CD4-positive, alpha-beta T cell treated with Interleukin-17A for 4 hours (primary cell): ENCODE measurements around the gene DUSP7.

Experiments used
- DNase-seq: peaks from one replicate; pipeline ENCODE4 v3.0.0-alpha.2; 2020; ENCODE audit warnings: mixed read lengths

The DUSP7 gene

DNA sequence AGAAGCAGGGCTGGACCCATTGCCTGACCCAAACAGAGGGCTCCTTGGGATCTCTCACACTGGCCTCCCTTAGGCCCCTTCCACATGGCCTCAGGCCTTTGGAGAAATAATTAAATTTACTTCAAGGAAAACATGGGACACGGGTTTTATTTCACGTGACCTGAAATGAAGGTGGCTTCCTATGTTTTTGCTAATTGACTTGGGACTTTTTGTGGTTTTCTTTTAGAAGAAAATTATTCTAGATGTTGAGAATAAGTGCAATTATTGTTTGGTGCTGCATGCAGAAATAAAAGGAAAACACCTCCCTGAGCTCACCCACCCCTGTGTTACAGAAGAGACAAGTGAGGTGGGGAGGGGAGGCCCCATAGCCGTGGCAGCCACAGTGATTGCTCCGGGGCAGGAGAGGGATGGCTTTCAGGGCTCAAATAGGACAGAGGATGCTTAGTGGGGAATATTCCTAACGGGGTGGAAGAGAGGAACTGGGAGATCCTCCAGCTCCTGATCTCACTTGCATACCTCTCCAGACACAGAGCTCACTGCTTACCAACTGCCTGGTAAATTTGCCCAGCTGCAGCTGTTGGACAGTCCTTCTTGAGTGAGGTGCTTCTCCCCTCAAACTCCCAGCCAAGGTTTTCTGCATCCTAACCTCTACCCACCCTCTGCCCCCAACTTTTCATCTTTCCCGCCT is 31.5 kb downstream of the DUSP7 start:
- no peak for DNase-seq

GRCh38 chr3:52023860-52024764 is 32.3 kb downstream of the DUSP7 start:
- no peak for DNase-seq

DNA sequence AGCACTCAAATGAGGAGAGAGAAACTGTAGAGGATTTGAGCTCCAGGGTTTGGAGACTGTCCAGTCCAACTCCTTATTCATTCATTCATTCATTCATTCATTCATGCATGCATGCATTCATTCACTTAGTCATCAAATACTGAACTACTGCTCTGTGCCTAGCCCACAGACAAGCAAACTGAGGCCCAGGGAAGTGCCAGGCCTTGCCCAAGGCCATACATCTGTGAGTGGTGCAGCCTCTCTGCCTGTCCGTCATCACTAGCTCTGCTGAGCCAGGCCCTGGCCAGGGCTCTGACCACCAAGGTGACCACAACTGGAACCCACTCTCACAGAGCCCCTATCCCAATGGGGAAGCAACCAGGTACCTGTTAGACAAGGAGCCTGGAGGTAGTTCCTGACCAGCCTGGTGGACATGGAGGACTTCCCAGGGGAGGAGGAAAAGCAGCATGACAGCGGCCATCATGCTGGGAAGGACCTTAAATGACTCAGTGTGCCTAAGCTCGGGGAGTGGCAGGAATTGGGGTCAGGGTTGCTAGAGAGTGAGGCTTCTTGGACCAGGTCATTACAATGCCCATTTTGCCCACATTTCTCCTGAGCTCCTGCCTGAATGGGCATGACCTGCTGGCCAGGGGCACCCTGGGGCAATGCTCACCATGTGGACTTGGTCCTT is 33.1 kb downstream of the DUSP7 start:
- DNase-seq = no peak

GRCh38 chr3:52022323-52023100 is 33.9 kb downstream of the DUSP7 start:
- no peak for DNase-seq

DNA sequence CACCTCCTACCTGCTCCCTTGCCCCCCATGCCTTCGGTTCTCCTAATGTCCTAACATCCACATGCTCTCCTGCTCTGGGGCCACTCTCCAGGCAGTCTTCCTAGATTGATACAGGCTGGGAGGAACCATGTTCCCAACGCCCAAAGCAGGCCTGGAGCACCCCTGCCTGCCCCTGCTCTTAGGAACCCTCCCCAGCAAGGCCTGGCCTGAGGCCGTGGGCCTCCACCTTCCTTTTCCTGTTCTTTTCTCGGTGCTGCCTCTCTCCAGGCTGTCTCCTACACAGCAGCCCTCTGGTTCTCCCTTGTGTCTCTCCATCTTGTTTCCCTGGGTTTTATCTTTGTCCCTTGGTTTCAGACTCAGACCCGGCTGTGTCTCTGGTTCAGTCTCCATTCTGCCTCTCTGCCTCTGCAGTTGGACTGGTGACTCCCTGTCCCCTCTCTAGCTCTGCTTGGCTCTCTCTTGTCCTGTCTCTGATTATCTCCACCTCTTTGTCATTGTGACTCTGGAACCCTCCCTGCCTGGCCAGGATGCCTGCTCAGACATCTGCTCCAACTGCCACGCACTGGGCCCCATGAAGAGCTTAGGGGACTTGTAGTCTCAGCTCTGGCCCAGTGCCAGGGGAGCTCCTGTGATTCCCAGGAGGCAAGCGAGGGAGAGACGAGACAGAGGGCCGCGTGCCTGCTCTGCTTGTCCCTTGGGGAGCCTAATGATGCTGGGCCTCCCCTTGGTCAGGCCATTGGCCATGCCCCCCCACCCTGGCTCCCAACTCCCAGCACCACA is 34.7 kb downstream of the DUSP7 start:
- no peak for DNase-seq

DNA sequence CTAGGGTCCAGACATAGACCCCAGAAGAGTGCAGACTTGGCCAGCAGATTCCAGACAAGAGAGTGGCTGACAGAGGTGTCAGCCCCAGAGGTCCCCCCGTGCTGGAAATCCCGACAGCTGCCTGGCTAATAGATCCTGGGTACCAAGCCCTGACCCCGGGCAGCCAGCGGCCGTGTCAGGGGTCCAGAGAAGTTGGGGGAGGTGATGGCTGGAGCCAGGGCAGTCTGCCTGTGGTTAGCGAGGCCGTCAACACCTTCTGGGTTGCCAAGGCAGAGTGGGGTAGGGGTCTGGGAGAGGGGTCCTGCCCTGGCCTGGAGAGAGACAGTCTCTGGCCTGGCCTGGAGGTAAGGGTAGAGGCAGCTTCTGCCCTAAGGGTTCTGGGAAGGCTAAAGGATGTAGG is 35.6 kb downstream of the DUSP7 start:
- no peak for DNase-seq

- no peak for DNase-seq
Measured at GRCh38 chr3:52019352-52020080, 36.9 kb downstream of the DUSP7 start.

- DNase-seq = no peak
Measured at GRCh38 chr3:52018319-52019000, 37.9 kb downstream of the DUSP7 start.

DNA sequence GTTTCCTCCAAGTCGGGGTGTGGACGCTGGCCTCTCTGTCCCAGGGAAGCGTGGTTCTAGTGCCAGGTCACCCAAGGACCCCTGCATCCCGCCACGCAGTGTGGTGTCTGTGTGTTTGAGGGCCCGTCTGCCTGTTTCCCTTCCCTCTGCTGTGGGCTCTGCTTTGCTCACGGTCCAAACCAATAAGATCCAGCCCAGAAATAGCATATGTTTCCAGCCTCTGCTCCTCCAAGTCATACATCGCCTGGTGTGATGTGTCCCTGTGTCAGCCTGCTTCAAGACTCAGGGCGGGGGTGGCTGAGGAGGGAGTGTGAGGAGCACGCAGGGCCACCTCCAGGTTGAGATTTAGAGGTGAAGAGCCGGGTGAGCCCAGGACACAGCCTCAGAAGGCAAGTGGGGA is 38.8 kb downstream of the DUSP7 start:
- no peak for DNase-seq

- no peak for DNase-seq
Measured at GRCh38 chr3:52015438-52016228, 40.7 kb downstream of the DUSP7 start.

- DNase-seq = no peak
Measured at GRCh38 chr3:52014613-52015012, 41.8 kb downstream of the DUSP7 start.

DNA sequence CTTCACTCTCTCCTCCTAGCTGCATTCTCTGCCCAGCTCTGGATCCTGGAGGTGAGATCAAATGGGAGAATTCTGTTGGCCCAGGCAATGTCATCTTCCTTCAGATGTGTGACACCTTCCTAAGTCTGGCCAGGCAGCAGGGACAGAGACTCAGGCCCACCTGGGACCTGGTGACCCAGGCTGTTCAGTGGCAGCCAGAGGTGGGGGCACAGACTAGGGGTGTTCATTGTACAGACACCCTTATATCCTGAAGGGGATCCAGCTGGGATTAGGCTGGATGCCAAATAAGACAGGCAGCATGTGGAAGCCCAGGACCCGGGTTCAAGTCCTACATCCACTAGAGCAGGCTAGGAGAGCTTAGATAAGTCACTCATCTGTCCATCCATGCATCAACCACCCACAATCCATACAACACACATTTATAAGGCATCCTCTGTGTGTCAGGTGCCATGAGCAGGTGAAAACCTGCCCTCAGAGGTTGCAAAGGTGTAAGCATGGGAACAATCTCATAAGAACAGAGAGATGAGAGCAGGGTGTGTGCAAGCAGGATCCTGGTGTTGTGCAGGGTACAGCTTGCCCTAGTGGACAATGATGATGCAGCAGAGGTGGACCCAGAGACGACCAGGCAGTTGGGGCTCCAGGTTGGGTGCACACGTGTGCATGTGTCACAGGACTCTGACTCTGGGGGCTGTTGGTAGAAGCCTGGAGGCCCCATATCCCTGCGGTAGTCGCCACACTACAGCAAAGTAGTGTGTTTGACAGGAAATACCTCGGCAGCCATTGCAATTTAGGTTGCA is 42.4 kb downstream of the DUSP7 start:
- no peak for DNase-seq

DNA sequence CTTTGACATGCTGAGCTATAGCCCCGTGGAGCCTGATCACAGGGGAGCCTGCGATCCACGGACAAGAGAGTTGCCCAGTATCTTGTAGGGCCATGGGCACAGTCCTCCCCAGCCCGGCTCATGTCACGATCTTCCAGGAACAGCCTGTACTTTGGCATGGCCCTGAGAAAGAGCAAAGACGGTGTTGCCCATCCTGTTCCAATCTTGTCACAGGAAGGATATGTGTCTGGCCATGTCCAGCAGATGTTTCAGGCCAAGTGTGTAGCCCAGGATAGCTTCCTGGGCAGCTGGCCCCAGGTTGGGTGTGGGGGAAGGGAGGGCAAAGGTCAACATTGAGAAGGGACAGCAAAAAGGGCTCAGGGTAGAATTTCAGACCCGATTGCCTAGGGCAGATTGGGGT is 43.7 kb downstream of the DUSP7 start:
- no peak for DNase-seq

GRCh38 chr3:52010431-52010830 is 45.9 kb downstream of the DUSP7 start:
- no peak for DNase-seq

DNA sequence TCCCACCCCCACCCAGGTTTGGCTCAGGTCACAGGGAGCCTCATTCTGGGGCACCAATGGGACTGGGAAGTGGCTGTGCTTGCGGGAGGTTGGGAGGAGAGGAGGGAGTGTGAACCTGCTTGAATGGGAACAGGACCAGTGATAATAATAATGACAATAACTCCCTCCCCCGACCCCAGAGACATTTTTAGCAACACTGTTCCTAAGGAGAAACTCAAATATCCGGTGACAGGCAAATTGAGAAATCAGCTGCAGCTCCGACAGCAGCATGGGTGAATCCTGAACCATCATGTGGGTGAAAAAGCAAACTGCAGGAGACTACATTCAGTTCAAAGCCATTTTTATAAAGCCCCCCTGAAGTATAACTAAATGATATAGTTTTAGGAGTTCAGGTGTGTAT is 49.1 kb downstream of the DUSP7 start:
- DNase-seq = no peak

DNA sequence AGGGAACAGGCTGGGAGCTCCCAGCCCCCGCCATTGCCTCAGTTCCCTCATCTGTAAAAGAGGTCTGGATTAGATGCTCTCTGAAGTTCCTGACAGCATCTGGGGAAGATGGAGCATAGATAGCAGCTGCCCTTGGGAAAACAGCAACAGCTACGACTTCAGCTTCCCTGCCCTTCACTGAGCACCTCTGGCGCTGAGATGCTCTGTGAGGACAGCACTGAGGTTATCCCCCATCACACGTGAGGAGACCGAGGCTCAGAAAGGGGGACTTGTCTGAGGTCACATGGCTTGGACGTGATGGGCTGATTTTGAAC is 49.6 kb downstream of the DUSP7 start:
- no peak for DNase-seq

- DNase-seq = no peak
Measured at GRCh38 chr3:52006017-52006819, 50.2 kb downstream of the DUSP7 start.

- peak; percentile 16 for DNase-seq
Measured at GRCh38 chr3:52005571-52005986, 50.8 kb downstream of the DUSP7 start.
